ENCODE data around the gene PRPSAP1.
A peak's percentile ranks its signal among the peaks of the same experiment; 100 is the strongest.
"Not testable (repeated sequence)": the region's sequence is repeated elsewhere in the genome, so short reads cannot be mapped to it uniquely, and the experiment has no call there.

Gene PRPSAP1

GRCh38 chr17:76356803-76357456 is 3.2 kb upstream of the PRPSAP1 start:
- Histone ChIP-seq H3K4me3 (ENCODE audit: low read length) (no peak overlapping the region), H3K9me3 (ENCODE audit: control insufficient read depth, insufficient read depth, low read length) (no peaks in the 10 kb centered on the region), H3K27ac (ENCODE audit: low read length) (no peak overlapping the region), H3K4me1 (ENCODE audit: control insufficient read depth, insufficient read depth, low read length) (peaks cover 1% of the 10 kb centered on the region; the same call in 1 of the 2 replicates), H3K27me3 (ENCODE audit: control insufficient read depth, insufficient read depth, low read length) (no peaks in the 10 kb centered on the region), H3K36me3 (ENCODE audit: control insufficient read depth, insufficient read depth, low read length) (no peaks in the 10 kb centered on the region)
- WGBS (ENCODE audit: insufficient coverage, insufficient read length) = no CpG with 5 or more reads among the region's 12 CpGs
- no peak for DNase-seq (ENCODE audit: low read depth, low spot score)

GRCh38 chr17:76354747-76355310 is 1.1 kb upstream of the PRPSAP1 start:
- H3K36me3 ChIP-seq (ENCODE audit: control insufficient read depth, insufficient read depth, low read length) = no peaks in the 10 kb centered on the region
- no peak overlapping the region for H3K27ac ChIP-seq (ENCODE audit: low read length)
- H3K9me3 ChIP-seq (ENCODE audit: control insufficient read depth, insufficient read depth, low read length) = no peaks in the 10 kb centered on the region
- H3K4me1 ChIP-seq (ENCODE audit: control insufficient read depth, insufficient read depth, low read length) = peaks cover 1% of the 10 kb centered on the region; the same call in 1 of the 2 replicates
- no peaks in the 10 kb centered on the region for H3K27me3 ChIP-seq (ENCODE audit: control insufficient read depth, insufficient read depth, low read length)
- no CpG with 5 or more reads among the region's 13 CpGs for WGBS (ENCODE audit: insufficient coverage, insufficient read length)
- DNase-seq (ENCODE audit: low read depth, low spot score) = no peak
- H3K4me3 ChIP-seq (ENCODE audit: low read length) = no peak overlapping the region

- H3K4me3 ChIP-seq (ENCODE audit: low read length) = peak overlapping the region; percentile 93; the same call in 1 of the 2 replicates
- no peaks in the 10 kb centered on the region for H3K9me3 ChIP-seq (ENCODE audit: control insufficient read depth, insufficient read depth, low read length)
- WGBS (ENCODE audit: insufficient coverage, insufficient read length) = no CpG with 5 or more reads among the region's 18 CpGs
- no peaks in the 10 kb centered on the region for H3K36me3 ChIP-seq (ENCODE audit: control insufficient read depth, insufficient read depth, low read length)
- peaks cover 1% of the 10 kb centered on the region; the same call in 1 of the 2 replicates for H3K4me1 ChIP-seq (ENCODE audit: control insufficient read depth, insufficient read depth, low read length)
- DNase-seq (ENCODE audit: low read depth, low spot score) = no peak
- H3K27me3 ChIP-seq (ENCODE audit: control insufficient read depth, insufficient read depth, low read length) = no peaks in the 10 kb centered on the region
- no peak overlapping the region for H3K27ac ChIP-seq (ENCODE audit: low read length)
Measured at GRCh38 chr17:76354317-76354729, 607 bp upstream of the PRPSAP1 start.

- Histone ChIP-seq H3K4me3 (ENCODE audit: low read length) (peak overlapping the region; percentile 93; the same call in 1 of the 2 replicates), H3K27me3 (ENCODE audit: control insufficient read depth, insufficient read depth, low read length) (no peaks in the 10 kb centered on the region), H3K27ac (ENCODE audit: low read length) (no peak overlapping the region), H3K36me3 (ENCODE audit: control insufficient read depth, insufficient read depth, low read length) (no peaks in the 10 kb centered on the region), H3K4me1 (ENCODE audit: control insufficient read depth, insufficient read depth, low read length) (peaks cover 1% of the 10 kb centered on the region; the same call in 1 of the 2 replicates), H3K9me3 (ENCODE audit: control insufficient read depth, insufficient read depth, low read length) (no peaks in the 10 kb centered on the region)
- DNase-seq (ENCODE audit: low read depth, low spot score) = no peak
- no CpG with 5 or more reads among the region's 51 CpGs for WGBS (ENCODE audit: insufficient coverage, insufficient read length)
Measured at GRCh38 chr17:76353004-76353598, 615 bp downstream of the PRPSAP1 start.

GRCh38 chr17:76351526-76352071 is 2.1 kb downstream of the PRPSAP1 start:
- DNase-seq (ENCODE audit: low read depth, low spot score) = no peak
- no CpG with 5 or more reads among the region's 9 CpGs for WGBS (ENCODE audit: insufficient coverage, insufficient read length)
- H3K9me3 ChIP-seq (ENCODE audit: control insufficient read depth, insufficient read depth, low read length) = no peaks in the 10 kb centered on the region
- no peak overlapping the region for H3K27ac ChIP-seq (ENCODE audit: low read length)
- peaks cover 1% of the 10 kb centered on the region; the same call in 1 of the 2 replicates for H3K4me1 ChIP-seq (ENCODE audit: control insufficient read depth, insufficient read depth, low read length)
- H3K27me3 ChIP-seq (ENCODE audit: control insufficient read depth, insufficient read depth, low read length) = no peaks in the 10 kb centered on the region
- H3K4me3 ChIP-seq (ENCODE audit: low read length) = no peak overlapping the region
- H3K36me3 ChIP-seq (ENCODE audit: control insufficient read depth, insufficient read depth, low read length) = peaks cover 4% of the 10 kb centered on the region

- Histone ChIP-seq H3K4me1 (ENCODE audit: control insufficient read depth, insufficient read depth, low read length) (peaks cover 1% of the 10 kb centered on the region; the same call in 1 of the 2 replicates), H3K27ac (ENCODE audit: low read length) (no peak overlapping the region), H3K4me3 (ENCODE audit: low read length) (no peak overlapping the region), H3K36me3 (ENCODE audit: control insufficient read depth, insufficient read depth, low read length) (peaks cover 4% of the 10 kb centered on the region), H3K9me3 (ENCODE audit: control insufficient read depth, insufficient read depth, low read length) (no peaks in the 10 kb centered on the region), H3K27me3 (ENCODE audit: control insufficient read depth, insufficient read depth, low read length) (no peaks in the 10 kb centered on the region)
- WGBS (ENCODE audit: insufficient coverage, insufficient read length) = no CpG with 5 or more reads among the region's 5 CpGs
- no peak for DNase-seq (ENCODE audit: low read depth, low spot score)
Measured at GRCh38 chr17:76350463-76350862, 3.3 kb downstream of the PRPSAP1 start.

- H3K27ac ChIP-seq (ENCODE audit: low read length); H3K27me3 ChIP-seq (ENCODE audit: control insufficient read depth, insufficient read depth, low read length); H3K9me3 ChIP-seq (ENCODE audit: control insufficient read depth, insufficient read depth, low read length); DNase-seq (ENCODE audit: low read depth, low spot score); H3K4me3 ChIP-seq (ENCODE audit: low read length); H3K36me3 ChIP-seq (ENCODE audit: control insufficient read depth, insufficient read depth, low read length); H3K4me1 ChIP-seq (ENCODE audit: control insufficient read depth, insufficient read depth, low read length): not testable (repeated sequence)
- no CpG with 5 or more reads among the region's 11 CpGs for WGBS (ENCODE audit: insufficient coverage, insufficient read length)
Measured at GRCh38 chr17:76346936-76347335, 6.8 kb downstream of the PRPSAP1 start.

GRCh38 chr17:76345377-76345974 is 8.2 kb downstream of the PRPSAP1 start:
- Histone ChIP-seq H3K4me3 (ENCODE audit: low read length) (no peak overlapping the region), H3K4me1 (ENCODE audit: control insufficient read depth, insufficient read depth, low read length) (no peaks in the 10 kb centered on the region), H3K27me3 (ENCODE audit: control insufficient read depth, insufficient read depth, low read length) (no peaks in the 10 kb centered on the region), H3K36me3 (ENCODE audit: control insufficient read depth, insufficient read depth, low read length) (peaks cover 4% of the 10 kb centered on the region), H3K9me3 (ENCODE audit: control insufficient read depth, insufficient read depth, low read length) (no peaks in the 10 kb centered on the region), H3K27ac (ENCODE audit: low read length) (no peak overlapping the region)
- no peak for DNase-seq (ENCODE audit: low read depth, low spot score)
- WGBS (ENCODE audit: insufficient coverage, insufficient read length) = no CpG with 5 or more reads among the region's 14 CpGs

- no peak overlapping the region for H3K27ac ChIP-seq (ENCODE audit: low read length)
- H3K4me3 ChIP-seq (ENCODE audit: low read length) = no peak overlapping the region
- H3K4me1 ChIP-seq (ENCODE audit: control insufficient read depth, insufficient read depth, low read length) = no peaks in the 10 kb centered on the region
- H3K9me3 ChIP-seq (ENCODE audit: control insufficient read depth, insufficient read depth, low read length) = no peaks in the 10 kb centered on the region
- no peak for DNase-seq (ENCODE audit: low read depth, low spot score)
- H3K36me3 ChIP-seq (ENCODE audit: control insufficient read depth, insufficient read depth, low read length) = peaks cover 4% of the 10 kb centered on the region
- H3K27me3 ChIP-seq (ENCODE audit: control insufficient read depth, insufficient read depth, low read length) = no peaks in the 10 kb centered on the region
- WGBS (ENCODE audit: insufficient coverage, insufficient read length) = no CpG with 5 or more reads among the region's 7 CpGs
Measured at GRCh38 chr17:76343106-76343505, 10.6 kb downstream of the PRPSAP1 start.

- WGBS (ENCODE audit: insufficient coverage, insufficient read length) = no CpG with 5 or more reads among the region's 6 CpGs
- H3K36me3 ChIP-seq (ENCODE audit: control insufficient read depth, insufficient read depth, low read length) = no peaks in the 10 kb centered on the region
Measured at GRCh38 chr17:76341301-76341700, 12.4 kb downstream of the PRPSAP1 start.

More at GRCh38 chr17:76341301-76341700, 12.4 kb downstream of the PRPSAP1 start:
- Histone ChIP-seq H3K4me1 (ENCODE audit: control insufficient read depth, insufficient read depth, low read length) (no peaks in the 10 kb centered on the region), H3K9me3 (ENCODE audit: control insufficient read depth, insufficient read depth, low read length) (no peaks in the 10 kb centered on the region), H3K27ac (ENCODE audit: low read length) (no peak overlapping the region), H3K4me3 (ENCODE audit: low read length) (no peak overlapping the region), H3K27me3 (ENCODE audit: control insufficient read depth, insufficient read depth, low read length) (no peaks in the 10 kb centered on the region)
- no peak for DNase-seq (ENCODE audit: low read depth, low spot score)
